ENCODE measurements around the gene GSK3B.

GSK3B gene

GRCh38 chr3:120093911-120094775 is at the start of gene GSK3B:
Gene GSK3B, minus strand, starts transcription at chr3:120094447. Its CDS starts 1,013 bp downstream, at chr3:120093434.
- peak; percentile 49 to 99 (median 79) for DNase-seq
- intact Hi-C loops (cut with DNase I): loop anchor here (2.0 to 10.0 kb wide), 2 partner anchors 255 to 629 kb away; partner anchors contain the start of genes LRRC58, POGLUT1 and TMEM39A

GRCh38 chr3:120143676-120144075 is 49.4 kb upstream of the GSK3B start:
- intact Hi-C loops (cut with DNase I): no loop called here

GRCh38 chr3:120142236-120142635 is 48.0 kb upstream of the GSK3B start:
- no peak for DNase-seq
- intact Hi-C loops (cut with DNase I): no loop called here

More at GRCh38 chr3:120143676-120144075, 49.4 kb upstream of the GSK3B start:
- no peak for DNase-seq

- intact Hi-C loops (cut with DNase I): no loop called here
- DNase-seq: no peak
Observed at GRCh38 chr3:120140098-120140742, 46.0 kb upstream of the GSK3B start.

- intact Hi-C loops (cut with DNase I): no loop called here
- no peak for DNase-seq
Observed at GRCh38 chr3:120139140-120139539, 44.9 kb upstream of the GSK3B start.

- intact Hi-C loops (cut with DNase I): no loop called here
Observed at GRCh38 chr3:120137548-120137947, 43.3 kb upstream of the GSK3B start.

GRCh38 chr3:120130656-120131055 is 36.4 kb upstream of the GSK3B start:
- intact Hi-C loops (cut with DNase I): no loop called here
- no peak for DNase-seq

More at GRCh38 chr3:120137548-120137947, 43.3 kb upstream of the GSK3B start:
- DNase-seq: no peak

GRCh38 chr3:120129718-120130513 is 35.7 kb upstream of the GSK3B start:
- DNase-seq: no peak
- intact Hi-C loops (cut with DNase I): no loop called here

- intact Hi-C loops (cut with DNase I): no loop called here
- no peak for DNase-seq
Observed at GRCh38 chr3:120129051-120129450, 34.8 kb upstream of the GSK3B start.

GRCh38 chr3:120125992-120126391 is 31.7 kb upstream of the GSK3B start:
- intact Hi-C loops (cut with DNase I): no loop called here
- DNase-seq: no peak

GRCh38 chr3:120119846-120120510 is 25.7 kb upstream of the GSK3B start:
- intact Hi-C loops (cut with DNase I): no loop called here
- DNase-seq: no peak

GRCh38 chr3:120114981-120115380 is 20.7 kb upstream of the GSK3B start:
- DNase-seq: no peak
- intact Hi-C loops (cut with DNase I): no loop called here

GRCh38 chr3:120114376-120114775 is 20.1 kb upstream of the GSK3B start:
- intact Hi-C loops (cut with DNase I): no loop called here
- DNase-seq: no peak

- intact Hi-C loops (cut with DNase I): no loop called here
- no peak for DNase-seq
Observed at GRCh38 chr3:120113128-120114116, 19.2 kb upstream of the GSK3B start.

GRCh38 chr3:120111898-120112297 is 17.7 kb upstream of the GSK3B start:
- intact Hi-C loops (cut with DNase I): no loop called here
- no peak for DNase-seq

GRCh38 chr3:120103276-120103675 is 9.0 kb upstream of the GSK3B start:
- intact Hi-C loops (cut with DNase I): no loop called here
- no peak for DNase-seq

- peak in 5 of 42 donors; percentile 6 to 60 (median 10) for DNase-seq
- intact Hi-C loops (cut with DNase I): no loop called here
Observed at GRCh38 chr3:120102674-120103073, 8.4 kb upstream of the GSK3B start.

GRCh38 chr3:120102232-120102631 is 8.0 kb upstream of the GSK3B start:
- intact Hi-C loops (cut with DNase I): no loop called here
- DNase-seq: peak in 3 of 42 donors; percentile 16 to 39 (median 21)
